Tibial nerve (tissue), 4 donors: ENCODE results near the gene ANKRD6.

ENCODE experiments used
- CTCF ChIP-seq, 5 experiments: fragments of 200-600 bp in 3 of 5; fragments of 450-650 bp in 2 of 5; sonication (generic) in 3 of 5; IDR thresholded peaks; one replicate each; pipeline ENCODE4 v1.5.1; 2016 to 2019; ENCODE audit warnings: antibody characterized with exemption in 5 of 5, mild to moderate bottlenecking in 3 of 5, moderate library complexity in 2 of 5
- EP300 ChIP-seq, 2 donors: sonication (generic); formaldehyde crosslinking; IDR thresholded peaks; one replicate each; pipeline ENCODE4 v1.6.1; 2017; ENCODE audit warnings: antibody characterized with exemption in 2 of 2, mild to moderate bottlenecking in 1 of 2
- POLR2A ChIP-seq, 2 donors: fragments of 450-650 bp; IDR thresholded peaks; one replicate each; pipeline ENCODE4 v1.6.1; 2017; ENCODE audit warnings: antibody characterized with exemption in 2 of 2, mild to moderate bottlenecking in 2 of 2, moderate library complexity in 2 of 2

GRCh38 chr6:89386917-89387491 lies 45.9 kb upstream of the ANKRD6 start:
- no peak for TF ChIP-seq EP300 (IDR thresholded peaks at IDR 0.05)
- TF ChIP-seq CTCF (IDR thresholded peaks at IDR 0.05): no peak
- TF ChIP-seq POLR2A (IDR thresholded peaks at IDR 0.05): no peak
